Mesendoderm (in vitro differentiated cells): Measurements from ENCODE around the gene NEDD8.

Source experiments
- DNase-seq: peaks from one replicate; pipeline ENCODE4 v3.0.0; 2013
- H2AK5ac ChIP-seq: 2 replicates; pipeline ENCODE4 v1.6.1; 2013; ENCODE audit warnings: low read length, inconsistent platforms
- H2BK120ac ChIP-seq: 2 replicates; pipeline ENCODE4 v1.6.1; 2013; ENCODE audit warnings: low read depth, mild to moderate bottlenecking, low read length, moderate library complexity, mixed read lengths
- H2BK15ac ChIP-seq: replicated peaks from 2 replicates; pipeline ENCODE4 v1.6.1; 2013; ENCODE audit warnings: low read depth, mild to moderate bottlenecking, moderate library complexity
- H2BK5ac ChIP-seq: 2 replicates; pipeline ENCODE4 v1.6.1; 2013; ENCODE audit warnings: low read length, inconsistent platforms
- H3K18ac ChIP-seq: 2 replicates; pipeline ENCODE4 v1.6.1; 2013; ENCODE audit warnings: mild to moderate bottlenecking, low read length, mixed read lengths
- H3K23ac ChIP-seq: one replicate; pipeline ENCODE4 v1.6.1; 2013; ENCODE audit warnings: low read length
- H3K27ac ChIP-seq: 2 replicates; pipeline ENCODE4 v1.5.1; 2013; ENCODE audit warnings: low read depth, mild to moderate bottlenecking, inconsistent platforms, low read length, moderate library complexity
- H3K27me3 ChIP-seq: 2 replicates; pipeline ENCODE4 v1.6.1; 2013; ENCODE audit warnings: low read length, control low read depth, mild to moderate bottlenecking, inconsistent platforms; ENCODE audit not compliant: insufficient read depth, poor library complexity
- H3K36me3 ChIP-seq: 2 replicates; pipeline ENCODE4 v1.6.1; 2013; ENCODE audit warnings: low read length, inconsistent platforms; ENCODE audit not compliant: control insufficient read depth, insufficient read depth
- H3K4ac ChIP-seq: one replicate; pipeline ENCODE4 v1.6.1; 2013; ENCODE audit warnings: low read depth, mild to moderate bottlenecking, low read length, moderate library complexity
- H3K4me1 ChIP-seq: 2 replicates; pipeline ENCODE4 v1.6.1; 2013; ENCODE audit warnings: low read depth, low read length, inconsistent platforms; ENCODE audit not compliant: control insufficient read depth
- H3K4me2 ChIP-seq: 2 replicates; pipeline ENCODE4 v1.6.1; 2013; ENCODE audit warnings: low read length
- H3K4me3 ChIP-seq: 2 replicates; pipeline ENCODE4 v1.5.1; 2013; ENCODE audit warnings: mild to moderate bottlenecking, low read length
- H3K56ac ChIP-seq: one replicate; pipeline ENCODE4 v1.6.1; 2013; ENCODE audit warnings: low read length
- H3K79me1 ChIP-seq: 2 replicates; pipeline ENCODE4 v1.6.1; 2013; ENCODE audit warnings: low read length, inconsistent platforms
- H3K79me2 ChIP-seq: 2 replicates; pipeline ENCODE4 v1.6.1; 2013; ENCODE audit warnings: mild to moderate bottlenecking, low read length; ENCODE audit not compliant: control insufficient read depth, insufficient read depth
- H3K9ac ChIP-seq: 2 replicates; pipeline ENCODE4 v1.6.1; 2013; ENCODE audit warnings: low read length, inconsistent platforms
- H4K5ac ChIP-seq: one replicate; pipeline ENCODE4 v1.6.1; 2013; ENCODE audit warnings: low read length
- H4K8ac ChIP-seq: one replicate; pipeline ENCODE4 v1.6.1; 2013; ENCODE audit warnings: low read depth, mild to moderate bottlenecking, control low read depth, low read length, moderate library complexity
- WGBS: extraction: QIAGEN DNeasy Blood & Tissue Kit; methylation state at CpG from one replicate; pipeline ENCODE4 v1.1.7; 2013; ENCODE audit warnings: low lambda C conversion rate, missing lambda C conversion rate; ENCODE audit not compliant: insufficient coverage; ENCODE audit errors: extremely low coverage; 5-methylcytosine and 5-hydroxymethylcytosine counted together

The NEDD8 gene

DNA sequence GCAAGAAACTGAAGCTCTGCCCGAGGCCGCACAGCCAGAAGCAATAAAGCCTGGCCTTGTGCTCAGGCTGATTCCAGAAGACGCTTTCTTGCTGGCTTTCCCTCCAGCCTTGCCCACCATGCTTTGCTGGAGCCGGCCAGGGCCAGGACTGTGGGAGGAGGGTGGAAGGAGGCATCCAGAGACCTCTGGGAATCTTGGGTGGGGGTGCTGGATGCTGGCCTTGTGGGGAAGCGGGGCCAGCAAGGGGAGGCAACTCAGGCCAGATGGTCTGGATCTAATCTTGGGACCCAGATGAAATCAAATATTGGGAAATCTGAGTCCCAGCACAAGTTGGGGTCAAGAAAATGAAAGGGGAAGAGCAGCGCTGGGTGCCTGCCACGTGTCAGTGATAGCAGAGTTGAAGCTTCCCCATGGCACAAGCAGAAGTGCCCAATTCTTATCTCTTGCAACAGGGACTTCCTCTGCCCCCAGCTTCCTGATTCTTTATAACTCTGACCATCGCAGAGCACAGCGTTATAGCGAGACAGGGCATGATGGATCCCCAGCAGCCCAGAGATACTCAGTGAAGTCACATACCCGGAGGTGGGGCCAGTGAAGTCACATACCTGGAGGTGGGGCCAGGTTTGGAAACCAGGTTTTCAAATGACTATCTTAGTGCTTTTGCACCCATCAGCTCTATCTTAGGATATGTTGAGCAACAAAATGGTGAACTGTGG lies 45.6 kb upstream of the NEDD8 start:
- Histone ChIP-seq H3K27me3 (no peaks in the 10 kb centered on the region), H3K18ac (no peak overlapping the region), H4K8ac (no peak overlapping the region), H4K5ac (no peak overlapping the region), H3K36me3 (no peaks in the 10 kb centered on the region), H3K79me2 (no peaks in the 10 kb centered on the region), H3K4ac (no peak overlapping the region), H2AK5ac (no peak overlapping the region), H3K79me1 (no peaks in the 10 kb centered on the region), H3K23ac (no peak overlapping the region), H3K4me2 (no peak overlapping the region), H3K27ac (no peak overlapping the region), H3K56ac (no peak overlapping the region), H2BK120ac (no peak overlapping the region), H2BK5ac (no peak overlapping the region), H2BK15ac (no peak overlapping the region), H3K9ac (no peak overlapping the region), H3K4me1 (no peaks in the 10 kb centered on the region), H3K4me3 (no peak overlapping the region)
- no CpG with 5 or more reads among the region's 11 CpGs for WGBS
- DNase-seq, result no peak

DNA sequence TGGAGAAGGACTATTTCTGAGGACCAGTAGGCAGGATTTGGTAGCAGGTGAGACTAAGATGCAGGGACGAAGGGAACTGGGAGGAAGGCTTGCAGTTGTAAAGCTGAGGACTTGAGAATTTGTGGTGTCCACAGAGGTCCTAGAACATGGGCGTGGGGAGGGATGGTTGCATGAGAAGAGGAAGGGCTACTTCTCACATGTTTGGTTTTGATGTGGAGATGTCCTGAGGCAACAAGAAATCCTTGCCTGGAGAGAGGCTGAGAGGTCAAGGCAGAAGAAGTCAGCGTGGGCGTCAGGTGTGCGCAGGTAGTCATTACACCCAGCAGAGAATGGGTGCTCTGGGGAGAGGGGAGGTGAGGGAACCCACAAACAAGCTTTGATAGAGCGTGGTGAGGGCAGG lies 44.9 kb upstream of the NEDD8 start:
- H2BK15ac ChIP-seq, result no peak overlapping the region
- DNase-seq, result no peak
- H3K4ac ChIP-seq, result no peak overlapping the region
- no peaks in the 10 kb centered on the region for H3K36me3 ChIP-seq
- no peak overlapping the region for H2BK5ac ChIP-seq
- no peak overlapping the region for H3K23ac ChIP-seq
- no peak overlapping the region for H2BK120ac ChIP-seq
- no peaks in the 10 kb centered on the region for H3K79me2 ChIP-seq
- H3K56ac ChIP-seq, result no peak overlapping the region
- no CpG with 5 or more reads among the region's 6 CpGs for WGBS
- no peak overlapping the region for H3K27ac ChIP-seq
- H3K4me1 ChIP-seq, result no peaks in the 10 kb centered on the region
- H3K27me3 ChIP-seq, result no peaks in the 10 kb centered on the region
- no peaks in the 10 kb centered on the region for H3K79me1 ChIP-seq
- no peak overlapping the region for H3K4me2 ChIP-seq
- no peak overlapping the region for H4K5ac ChIP-seq
- no peak overlapping the region for H3K9ac ChIP-seq
- H2AK5ac ChIP-seq, result no peak overlapping the region
- H3K4me3 ChIP-seq, result no peak overlapping the region
- H3K18ac ChIP-seq, result no peak overlapping the region
- no peak overlapping the region for H4K8ac ChIP-seq

DNA sequence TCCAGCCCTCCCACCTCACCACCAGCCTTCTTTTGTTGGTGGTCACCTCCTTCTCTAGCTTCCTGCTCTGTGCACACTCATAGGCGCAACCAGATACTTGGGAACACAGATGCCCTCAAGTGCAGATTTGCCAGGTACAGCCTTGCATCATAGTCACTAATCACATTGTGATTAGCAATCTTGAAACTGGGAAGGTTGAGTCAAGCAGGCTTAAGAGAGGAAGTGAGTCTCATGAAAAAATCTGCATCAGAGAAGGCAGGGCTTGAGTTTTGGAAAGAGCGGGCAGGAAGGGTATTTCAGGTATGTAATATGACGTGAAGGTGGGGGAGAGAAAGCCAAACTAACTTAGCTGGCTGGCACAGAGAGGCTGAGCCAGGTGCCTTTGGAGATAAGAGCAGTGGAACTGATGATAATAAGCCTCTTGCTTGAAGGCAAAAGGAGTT lies 42.0 kb upstream of the NEDD8 start:
- Histone ChIP-seq H3K27ac (no peak overlapping the region), H2BK120ac (no peak overlapping the region), H3K27me3 (no peaks in the 10 kb centered on the region), H3K4me2 (no peak overlapping the region), H3K18ac (no peak overlapping the region), H2BK5ac (no peak overlapping the region), H3K4ac (no peak overlapping the region), H4K5ac (no peak overlapping the region), H4K8ac (no peak overlapping the region), H3K23ac (no peak overlapping the region), H2AK5ac (no peak overlapping the region), H3K36me3 (no peaks in the 10 kb centered on the region), H3K4me3 (no peak overlapping the region), H3K79me2 (no peaks in the 10 kb centered on the region), H3K79me1 (no peaks in the 10 kb centered on the region), H3K56ac (no peak overlapping the region), H3K4me1 (no peaks in the 10 kb centered on the region), H3K9ac (no peak overlapping the region), H2BK15ac (no peak overlapping the region)
- no CpG with 5 or more reads among the region's 3 CpGs for WGBS
- DNase-seq, result peak; percentile 23

DNA sequence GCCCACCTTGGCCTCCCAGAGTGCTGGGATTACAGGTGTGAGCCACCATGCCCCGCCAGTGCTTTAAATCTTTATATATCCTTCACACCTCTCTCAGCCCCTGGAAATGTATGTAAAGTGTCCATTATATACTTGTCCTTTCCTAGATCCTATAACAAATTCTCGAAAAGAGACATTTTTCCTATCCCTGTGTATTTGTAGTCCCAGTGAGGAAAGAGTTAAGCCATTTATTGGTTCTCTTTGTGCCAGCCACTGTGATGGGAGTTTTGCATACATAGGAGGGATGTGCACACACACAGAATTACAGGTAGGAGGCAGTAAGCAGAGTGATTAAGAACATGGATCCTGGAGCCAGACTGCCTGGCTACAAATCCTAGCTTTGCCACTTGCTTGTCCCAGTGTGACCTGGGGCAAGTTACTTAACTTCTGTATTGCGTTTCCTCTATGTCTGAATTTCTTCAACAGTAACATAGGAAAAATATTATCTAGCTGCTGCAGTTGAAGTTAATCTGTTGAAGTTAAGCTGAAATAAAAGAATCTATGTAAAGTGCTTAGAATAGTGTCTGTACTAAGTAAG lies 41.3 kb upstream of the NEDD8 start:
- Histone ChIP-seq H2BK5ac (no peak overlapping the region), H3K79me1 (no peaks in the 10 kb centered on the region), H3K4ac (no peak overlapping the region), H4K8ac (no peak overlapping the region), H3K23ac (no peak overlapping the region), H3K27ac (no peak overlapping the region), H3K4me1 (no peaks in the 10 kb centered on the region), H3K56ac (no peak overlapping the region), H2AK5ac (no peak overlapping the region), H3K9ac (no peak overlapping the region), H2BK120ac (no peak overlapping the region), H3K18ac (no peak overlapping the region), H3K4me2 (no peak overlapping the region), H3K36me3 (no peaks in the 10 kb centered on the region), H2BK15ac (no peak overlapping the region), H3K4me3 (no peak overlapping the region), H3K79me2 (no peaks in the 10 kb centered on the region), H4K5ac (no peak overlapping the region), H3K27me3 (no peaks in the 10 kb centered on the region)
- DNase-seq, result peak; percentile 29
- WGBS, result no CpG with 5 or more reads among the region's 3 CpGs

DNA sequence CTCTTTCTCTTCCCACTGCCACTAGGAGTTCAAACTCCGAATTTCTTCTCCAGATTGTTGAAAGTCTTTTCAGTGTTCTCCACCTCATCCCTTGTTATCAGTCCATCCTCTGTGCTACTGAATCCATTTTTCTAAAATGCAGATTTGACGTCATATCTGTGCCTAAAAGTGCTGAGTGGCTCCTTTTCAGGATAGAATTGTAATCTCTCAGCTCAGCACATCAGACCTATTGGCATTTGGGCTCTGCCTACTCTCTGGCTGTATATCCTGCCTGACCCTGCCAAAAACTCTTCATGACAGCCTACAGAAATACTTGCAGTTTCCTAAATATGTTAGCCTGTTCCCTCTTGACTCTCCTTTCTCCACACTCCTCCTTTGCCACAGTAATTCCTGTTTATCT lies 40.3 kb upstream of the NEDD8 start:
- H2BK120ac ChIP-seq, result no peak overlapping the region
- no peak overlapping the region for H3K56ac ChIP-seq
- no peak overlapping the region for H3K18ac ChIP-seq
- H4K8ac ChIP-seq, result no peak overlapping the region
- no peak overlapping the region for H3K23ac ChIP-seq
- H2BK15ac ChIP-seq, result no peak overlapping the region
- H4K5ac ChIP-seq, result no peak overlapping the region
- H2BK5ac ChIP-seq, result no peak overlapping the region
- H3K4me3 ChIP-seq, result no peak overlapping the region
- H3K4me1 ChIP-seq, result no peaks in the 10 kb centered on the region
- no peak overlapping the region for H3K9ac ChIP-seq
- DNase-seq, result no peak
- H3K4me2 ChIP-seq, result no peak overlapping the region
- H3K4ac ChIP-seq, result no peak overlapping the region
- no peak overlapping the region for H3K27ac ChIP-seq
- no peaks in the 10 kb centered on the region for H3K36me3 ChIP-seq
- WGBS, result no CpG with 5 or more reads among the region's 2 CpGs
- no peak overlapping the region for H2AK5ac ChIP-seq
- no peaks in the 10 kb centered on the region for H3K79me1 ChIP-seq
- no peaks in the 10 kb centered on the region for H3K79me2 ChIP-seq
- no peaks in the 10 kb centered on the region for H3K27me3 ChIP-seq

DNA sequence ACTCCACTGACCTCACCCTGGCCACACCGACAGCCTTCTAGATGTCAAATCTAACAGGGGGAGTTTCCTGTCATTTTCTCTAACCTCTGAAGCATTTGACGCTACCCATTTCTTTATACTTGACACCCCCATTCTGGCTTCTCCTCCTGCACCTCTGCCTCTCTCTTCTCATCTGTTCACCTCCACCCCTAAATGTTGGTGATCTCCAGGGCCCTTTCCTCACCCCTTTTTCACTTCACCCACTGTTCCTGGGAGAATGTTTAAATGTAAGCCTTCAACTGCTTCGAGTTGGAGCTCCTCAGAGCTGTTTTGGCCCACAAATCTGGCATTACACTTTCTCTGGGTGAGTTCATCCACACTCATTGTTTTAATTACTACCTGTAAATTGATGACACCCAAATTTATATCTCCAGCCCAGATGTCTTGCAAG lies 39.7 kb upstream of the NEDD8 start:
- Histone ChIP-seq H2AK5ac (no peak overlapping the region), H3K18ac (no peak overlapping the region), H2BK120ac (no peak overlapping the region), H3K23ac (no peak overlapping the region), H4K5ac (no peak overlapping the region), H3K36me3 (no peaks in the 10 kb centered on the region), H3K27ac (no peak overlapping the region), H3K4me3 (peak overlapping the region; percentile 60), H3K4me2 (peak overlapping the region; percentile 98), H2BK5ac (no peak overlapping the region), H3K4ac (no peak overlapping the region), H3K9ac (peak overlapping the region; percentile 63), H3K27me3 (no peaks in the 10 kb centered on the region), H4K8ac (no peak overlapping the region), H3K4me1 (no peaks in the 10 kb centered on the region), H3K79me2 (no peaks in the 10 kb centered on the region), H2BK15ac (no peak overlapping the region), H3K79me1 (no peaks in the 10 kb centered on the region), H3K56ac (peak overlapping the region; percentile 93)
- DNase-seq, result no peak
- WGBS, result no CpG with 5 or more reads among the region's 3 CpGs
